CD4-positive, alpha-beta memory T cell (primary cell): Measurements from ENCODE around the gene KCNQ2. TPM values are rescaled to one million over a fixed set of nuclear protein-coding genes. Genes with fewer than 3 reads are reported as not detected.

Experiments used
- CTCF ChIA-PET: fragments of 350-600 bp; sonication (Branson Sonifier 250); formaldehyde crosslinking; loops from one replicate; lab custom pipeline; 2021; ENCODE audit warnings: inconsistent platforms; ENCODE audit not compliant: partially characterized antibody; lab: Charles Lee
- POLR2A ChIA-PET: fragments of 350-600 bp; sonication (Branson Sonifier 250); formaldehyde crosslinking; loops from one replicate; lab custom pipeline; 2021; ENCODE audit not compliant: partially characterized antibody; lab: Charles Lee
- DNase-seq, 5 donors: peaks; one replicate each; pipeline versions ENCODE4 v3.0.0 to v3.0.0-alpha.2; 2020 to 2022; ENCODE audit warnings: mixed read lengths in 1 of 5
- H3K27ac ChIP-seq: one replicate; pipeline ENCODE4 v1.7.0; 2013; ENCODE audit warnings: low read depth, low read length
- H3K27me3 ChIP-seq: 2 replicates; pipeline ENCODE4 v1.7.0; 2013; ENCODE audit warnings: mild to moderate bottlenecking, low read length, moderate library complexity; ENCODE audit not compliant: insufficient read depth
- H3K36me3 ChIP-seq: 2 replicates; pipeline ENCODE4 v1.7.0; 2013; ENCODE audit warnings: mild to moderate bottlenecking, low read length, moderate library complexity; ENCODE audit not compliant: insufficient read depth
- H3K4me1 ChIP-seq: 2 replicates; pipeline ENCODE4 v1.7.0; 2013; ENCODE audit warnings: mild to moderate bottlenecking, low read length, moderate library complexity; ENCODE audit not compliant: insufficient read depth
- H3K4me3 ChIP-seq, 2 donors: one replicate each; pipeline ENCODE4 v1.7.0; 2013; ENCODE audit warnings: low read length in 2 of 2, mild to moderate bottlenecking in 1 of 2
- H3K9me3 ChIP-seq, 2 donors: one replicate each; pipeline ENCODE4 v1.7.0; 2013; ENCODE audit warnings: low read length in 2 of 2, control low read depth in 1 of 2; ENCODE audit not compliant: control insufficient read depth in 1 of 2
- H3K27ac Mint-ChIP-seq, 7 donors: one replicate each; pipeline ENCODE4 v1.8.0; 2020 to 2021; ENCODE audit warnings: mixed read lengths in 7 of 7, mild to moderate bottlenecking in 6 of 7, inconsistent platforms in 3 of 7, moderate library complexity in 3 of 7
- H3K27me3 Mint-ChIP-seq, 2 donors: one replicate each; pipeline ENCODE4 v1.8.0; 2020 to 2021; ENCODE audit warnings: mixed read lengths in 2 of 2
- H3K36me3 Mint-ChIP-seq, 2 donors: one replicate each; pipeline ENCODE4 v1.8.0; 2020 to 2021; ENCODE audit warnings: mixed read lengths in 2 of 2, inconsistent platforms in 1 of 2, mild to moderate bottlenecking in 1 of 2
- H3K4me1 Mint-ChIP-seq, 4 donors: one replicate each; pipeline ENCODE4 v1.8.0; 2020 to 2021; ENCODE audit warnings: mixed read lengths in 4 of 4, mild to moderate bottlenecking in 1 of 4
- H3K4me3 Mint-ChIP-seq, 8 donors: one replicate each; pipeline ENCODE4 v1.8.0; 2020 to 2021; ENCODE audit warnings: mixed read lengths in 8 of 8, mild to moderate bottlenecking in 7 of 8, moderate library complexity in 6 of 8, inconsistent platforms in 3 of 8
- H3K9me3 Mint-ChIP-seq, 8 donors: one replicate each; pipeline ENCODE4 v1.8.0; 2020 to 2021; ENCODE audit warnings: mixed read lengths in 8 of 8, mild to moderate bottlenecking in 5 of 8, inconsistent platforms in 3 of 8, moderate library complexity in 1 of 8
- intact Hi-C: fragments of 100-400 bp; cut with micrococcal nuclease; formaldehyde crosslinking; loops from one replicate; pipeline ENCODE4 v1.15.1; 2023
- polyA plus RNA-seq, 2 donors: library from polyadenylated mRNA; unstranded; fragments of 300-500 nt; fragmentation: Illumina TruSeq; gene quantifications; one replicate each; pipeline ENCODE4 v1.2.3, GENCODE V29; 2021
- total RNA-seq, 2 experiments: library from RNA; stranded (reverse); gene quantifications; one replicate each; pipeline ENCODE4 v1.2.3, GENCODE V29; 2021

Gene KCNQ2
- total and polyA plus RNA-seq, 4 experiments from 2014 or later = not detected

DNA sequence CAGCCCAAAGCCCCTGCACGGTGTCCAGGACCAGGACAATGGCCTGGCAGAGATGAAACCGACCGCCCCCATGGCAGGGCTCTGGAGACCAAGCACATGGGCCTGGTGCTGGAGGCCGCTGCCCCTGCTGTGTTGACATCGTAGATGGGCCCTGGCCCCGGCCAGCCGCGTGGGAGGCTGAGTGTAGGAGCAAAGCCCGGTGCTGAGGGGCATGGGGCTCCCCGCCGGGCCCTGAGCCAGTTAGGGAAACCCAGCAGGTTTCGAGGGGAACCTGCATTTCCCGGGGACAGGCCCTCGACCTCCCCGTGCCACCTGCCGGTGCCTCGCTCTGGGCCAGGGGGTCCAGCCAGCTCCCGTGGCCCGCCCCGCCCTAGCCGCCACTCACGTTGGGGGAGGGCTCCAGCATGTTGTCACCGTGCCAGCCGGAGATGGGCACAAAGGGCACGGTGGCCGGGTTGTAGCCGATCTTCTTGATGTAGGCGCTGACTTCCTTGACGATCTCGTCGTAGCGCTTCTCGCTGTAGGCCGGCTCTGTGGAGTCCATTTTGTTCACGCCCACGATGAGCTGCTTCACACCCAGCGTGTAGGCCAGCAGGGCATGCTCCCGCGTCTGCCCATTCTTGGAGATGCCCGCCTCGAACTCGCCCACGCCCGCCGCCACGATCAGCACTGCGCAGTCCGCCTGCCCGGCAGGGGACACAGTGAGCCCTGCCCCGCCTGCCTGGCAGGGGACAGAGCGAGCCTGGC lies 22.1 kb upstream of the KCNQ2 start:
- Histone ChIP-seq H3K36me3 (no peaks in the 10 kb centered on the region), H3K4me3 (no peak overlapping the region), H3K27ac (no peak overlapping the region), H3K27me3 (peaks cover 12% of the 10 kb centered on the region), H3K4me1 (peaks cover 17% of the 10 kb centered on the region), H3K9me3 (no peaks in the 10 kb centered on the region)
- Mint-ChIP-seq H3K4me1 (peaks cover 1 to 8% (median 3%) of the 10 kb centered on the region in 4 donors), H3K9me3 (peaks cover 0 to 5% (median 0%) of the 10 kb centered on the region in 8 donors), H3K27ac (no peak overlapping the region), H3K36me3 (no peaks in the 10 kb centered on the region), H3K27me3 (peaks cover 9 to 11% of the 10 kb centered on the region in 2 donors), H3K4me3 (no peak overlapping the region)
- CTCF ChIA-PET = no interaction called here
- POLR2A ChIA-PET = no interaction called here
- DNase-seq = no peak
- intact Hi-C loops = loop anchor here (5.0 kb wide), 1 partner anchor 697 kb away; the partner anchor contains the start of gene MRGBP

DNA sequence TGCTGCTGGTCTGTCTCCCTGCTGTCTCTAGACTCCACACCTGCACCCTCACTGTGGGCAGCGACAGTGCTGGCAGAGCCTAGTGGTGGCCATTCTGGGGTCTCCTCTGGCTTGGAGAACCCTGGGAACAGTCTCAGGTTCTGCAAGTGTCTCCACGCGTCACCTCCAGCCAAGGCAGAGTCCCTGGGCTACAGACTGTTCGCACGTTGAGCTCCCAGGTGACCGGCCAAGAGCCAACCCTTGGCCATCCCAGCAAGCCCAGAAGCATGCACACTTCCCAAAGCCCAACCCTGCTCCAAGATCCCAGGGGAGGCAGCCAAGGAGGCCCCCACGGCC lies 21.6 kb upstream of the KCNQ2 start:
- POLR2A ChIA-PET = no interaction called here
- H3K27ac ChIP-seq = no peak overlapping the region
- H3K4me3 Mint-ChIP-seq = no peak overlapping the region
- H3K4me3 ChIP-seq = no peak overlapping the region
- H3K36me3 ChIP-seq = no peaks in the 10 kb centered on the region
- peaks cover 1 to 8% (median 3%) of the 10 kb centered on the region in 4 donors for H3K4me1 Mint-ChIP-seq
- H3K36me3 Mint-ChIP-seq = no peaks in the 10 kb centered on the region
- H3K9me3 Mint-ChIP-seq = peaks cover 0 to 5% (median 0%) of the 10 kb centered on the region in 8 donors
- H3K27ac Mint-ChIP-seq = no peak overlapping the region
- intact Hi-C loops = no loop called here
- peaks cover 12% of the 10 kb centered on the region for H3K27me3 ChIP-seq
- H3K4me1 ChIP-seq = peaks cover 14% of the 10 kb centered on the region
- H3K9me3 ChIP-seq = no peaks in the 10 kb centered on the region
- no peak for DNase-seq
- H3K27me3 Mint-ChIP-seq = peaks cover 11 to 12% of the 10 kb centered on the region in 2 donors
- CTCF ChIA-PET = interaction anchor here (0.9 kb wide), 1 partner anchor 371 kb away, joined by 3 read pairs; no protein-coding TSS in a partner anchor

DNA sequence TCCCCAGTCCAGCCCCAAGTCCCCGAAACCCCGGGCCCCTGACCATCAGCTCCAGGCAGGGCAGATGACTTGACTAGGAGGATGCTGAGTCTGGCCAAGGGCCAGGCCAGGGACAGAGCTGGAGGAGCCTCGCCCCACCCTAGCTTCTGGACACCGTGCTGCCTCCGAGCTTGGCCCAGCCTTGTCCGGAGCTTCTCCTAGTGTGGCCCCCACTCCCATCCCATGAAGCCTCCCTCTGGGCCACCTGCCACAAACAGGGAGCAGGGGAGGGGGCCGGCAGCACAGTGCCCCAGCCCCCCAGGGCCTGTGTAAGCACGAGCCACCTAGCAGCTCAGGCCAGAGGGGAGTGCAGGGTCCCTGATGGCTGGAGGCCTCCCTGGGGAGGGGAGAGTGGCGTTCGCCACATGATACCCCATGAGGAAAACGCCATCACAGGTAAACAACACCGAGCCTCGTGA lies 21.1 kb upstream of the KCNQ2 start:
- Mint-ChIP-seq H3K4me3 (no peak overlapping the region), H3K27ac (no peak overlapping the region), H3K9me3 (peaks cover 0 to 5% (median 0%) of the 10 kb centered on the region in 8 donors), H3K27me3 (peaks cover 11 to 12% of the 10 kb centered on the region in 2 donors), H3K4me1 (peaks cover 1 to 8% (median 3%) of the 10 kb centered on the region in 4 donors), H3K36me3 (no peaks in the 10 kb centered on the region)
- no peak overlapping the region for H3K4me3 ChIP-seq
- no peaks in the 10 kb centered on the region for H3K9me3 ChIP-seq
- no peaks in the 10 kb centered on the region for H3K36me3 ChIP-seq
- ChIA-PET CTCF (interaction anchor here (0.9 kb wide), 1 partner anchor 371 kb away, joined by 3 read pairs; no protein-coding TSS in a partner anchor), POLR2A (no interaction called here)
- peaks cover 14% of the 10 kb centered on the region for H3K4me1 ChIP-seq
- no peak for DNase-seq
- peaks cover 12% of the 10 kb centered on the region for H3K27me3 ChIP-seq
- intact Hi-C loops = no loop called here
- H3K27ac ChIP-seq = no peak overlapping the region

DNA sequence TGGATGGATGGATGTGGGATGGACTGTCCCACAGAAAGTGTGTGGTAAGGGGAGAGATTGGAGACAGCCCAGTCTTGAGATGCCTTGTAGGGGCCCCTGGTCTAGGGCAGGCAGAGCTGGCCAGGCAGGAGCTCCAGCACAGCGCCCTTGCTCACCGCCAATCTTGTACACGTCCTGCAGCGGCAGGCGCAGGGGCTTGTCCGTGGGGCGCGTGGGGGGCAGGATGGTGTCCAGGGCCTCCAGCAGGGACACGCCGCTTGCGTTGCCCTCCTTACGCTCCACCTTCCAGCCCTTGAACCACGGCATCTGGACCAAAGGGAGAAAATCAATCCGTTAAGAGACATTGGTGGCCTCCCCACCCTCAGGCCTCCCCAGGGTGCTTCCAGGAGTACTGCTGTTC lies 20.5 kb upstream of the KCNQ2 start:
- peaks cover 11 to 12% of the 10 kb centered on the region in 2 donors for H3K27me3 Mint-ChIP-seq
- peaks cover 0 to 5% (median 0%) of the 10 kb centered on the region in 8 donors for H3K9me3 Mint-ChIP-seq
- no peak overlapping the region for H3K4me3 Mint-ChIP-seq
- H3K4me1 Mint-ChIP-seq = peaks cover 1 to 8% (median 3%) of the 10 kb centered on the region in 4 donors
- no peaks in the 10 kb centered on the region for H3K36me3 Mint-ChIP-seq
- no peak overlapping the region for H3K27ac Mint-ChIP-seq
- intact Hi-C loops = no loop called here
- ChIA-PET CTCF (no interaction called here), POLR2A (no interaction called here)
- Histone ChIP-seq H3K4me3 (no peak overlapping the region), H3K4me1 (peaks cover 10% of the 10 kb centered on the region), H3K27me3 (peaks cover 12% of the 10 kb centered on the region), H3K9me3 (no peaks in the 10 kb centered on the region), H3K36me3 (no peaks in the 10 kb centered on the region), H3K27ac (no peak overlapping the region)
- no peak for DNase-seq

DNA sequence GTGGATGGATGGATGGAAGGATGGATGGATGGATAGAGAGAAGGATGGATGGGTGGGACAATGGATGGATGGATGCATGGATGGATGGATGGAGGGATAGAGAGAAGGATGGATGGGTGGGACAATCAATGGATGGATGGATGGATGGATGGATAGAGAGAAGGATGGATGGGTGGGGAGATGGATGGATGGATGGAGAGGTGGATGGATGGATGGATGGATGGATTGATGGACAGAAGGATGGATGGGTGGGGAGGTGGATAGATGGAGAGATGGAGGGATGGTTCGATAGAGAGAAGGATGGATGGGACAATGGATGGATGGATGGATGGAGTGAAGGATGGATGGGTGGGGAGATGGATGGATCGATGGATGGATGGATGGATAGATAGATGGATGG lies 20.1 kb upstream of the KCNQ2 start:
- Histone ChIP-seq H3K4me3 (no peak overlapping the region), H3K27ac (no peak overlapping the region), H3K27me3 (peaks cover 10% of the 10 kb centered on the region), H3K4me1 (peaks cover 10% of the 10 kb centered on the region), H3K36me3 (no peaks in the 10 kb centered on the region), H3K9me3 (no peaks in the 10 kb centered on the region)
- POLR2A ChIA-PET = no interaction called here
- Mint-ChIP-seq H3K27me3 (peaks cover 11% of the 10 kb centered on the region in 2 donors), H3K27ac (no peak overlapping the region), H3K4me3 (no peak overlapping the region), H3K36me3 (no peaks in the 10 kb centered on the region), H3K4me1 (peaks cover 1 to 8% (median 3%) of the 10 kb centered on the region in 4 donors), H3K9me3 (peaks cover 0 to 5% (median 0%) of the 10 kb centered on the region in 8 donors)
- no peak for DNase-seq
- CTCF ChIA-PET = no interaction called here
- intact Hi-C loops = no loop called here

DNA sequence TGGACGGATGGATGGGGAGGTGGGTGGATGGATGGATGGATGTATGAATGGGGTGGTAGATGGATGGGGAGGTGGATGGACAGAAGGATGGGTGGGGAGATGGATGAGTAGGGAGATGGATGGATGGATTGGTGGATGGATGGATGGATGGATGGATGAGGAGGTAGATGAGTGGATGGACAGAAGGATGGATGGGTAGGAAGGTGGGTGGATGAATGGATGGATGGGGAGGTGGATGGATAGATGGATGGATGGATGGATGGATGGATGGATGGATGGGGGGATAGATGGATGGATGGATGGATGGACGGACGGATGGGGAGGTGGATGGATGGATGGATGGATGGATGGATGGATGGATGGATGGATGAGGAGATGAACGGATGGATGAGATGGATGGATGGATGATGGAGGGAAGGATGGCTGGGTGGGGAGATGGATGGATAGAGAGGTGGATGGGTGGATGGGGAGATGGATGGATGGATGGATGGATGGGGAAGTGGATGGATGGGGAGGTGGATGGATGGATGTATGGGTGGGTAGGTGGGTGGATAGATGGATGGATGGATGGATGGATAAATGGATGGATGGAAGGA lies 19.3 kb upstream of the KCNQ2 start:
- no peaks in the 10 kb centered on the region for H3K9me3 ChIP-seq
- Mint-ChIP-seq H3K27ac (no peak overlapping the region), H3K36me3 (no peaks in the 10 kb centered on the region), H3K27me3 (peaks cover 9 to 11% of the 10 kb centered on the region in 2 donors), H3K4me3 (no peak overlapping the region), H3K9me3 (peaks cover 0 to 5% (median 0%) of the 10 kb centered on the region in 8 donors), H3K4me1 (peaks cover 1 to 5% (median 3%) of the 10 kb centered on the region in 4 donors)
- H3K27me3 ChIP-seq = peaks cover 6% of the 10 kb centered on the region
- ChIA-PET CTCF (no interaction called here), POLR2A (no interaction called here)
- H3K4me1 ChIP-seq = peaks cover 9% of the 10 kb centered on the region
- intact Hi-C loops = no loop called here
- H3K36me3 ChIP-seq = no peaks in the 10 kb centered on the region
- H3K4me3 ChIP-seq = no peak overlapping the region
- DNase-seq = no peak
- no peak overlapping the region for H3K27ac ChIP-seq

DNA sequence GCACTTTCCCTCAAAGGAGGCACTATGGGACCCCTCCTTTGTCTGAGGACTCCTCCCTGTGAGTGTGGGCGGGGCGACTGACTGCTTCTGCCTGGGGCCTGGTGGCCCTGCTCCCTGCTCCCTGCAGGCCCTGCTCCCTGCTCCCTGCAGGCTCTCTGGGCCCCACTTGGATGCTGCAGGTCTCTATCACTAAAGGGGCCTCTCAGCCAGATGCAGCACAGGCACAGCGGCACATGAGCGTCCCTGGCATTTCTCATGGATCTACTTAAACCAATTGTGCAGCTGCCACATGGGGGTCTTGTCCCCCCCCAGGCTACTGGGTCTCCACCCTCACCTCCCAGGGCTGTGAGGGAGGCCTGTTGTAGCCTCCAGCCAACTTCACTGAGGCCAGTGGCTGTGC lies 18.6 kb upstream of the KCNQ2 start:
- intact Hi-C loops = no loop called here
- H3K27ac ChIP-seq = no peak overlapping the region
- ChIA-PET CTCF (no interaction called here), POLR2A (no interaction called here)
- peaks cover 3% of the 10 kb centered on the region for H3K4me1 ChIP-seq
- H3K36me3 ChIP-seq = no peaks in the 10 kb centered on the region
- no peaks in the 10 kb centered on the region for H3K9me3 ChIP-seq
- no peak for DNase-seq
- Mint-ChIP-seq H3K27me3 (peaks cover 11% of the 10 kb centered on the region in 2 donors), H3K36me3 (no peaks in the 10 kb centered on the region), H3K9me3 (peaks cover 0 to 5% (median 0%) of the 10 kb centered on the region in 8 donors), H3K4me1 (peaks cover 0 to 3% (median under 1%) of the 10 kb centered on the region in 4 donors), H3K4me3 (no peak overlapping the region), H3K27ac (no peak overlapping the region)
- peaks cover 5% of the 10 kb centered on the region for H3K27me3 ChIP-seq
- no peak overlapping the region for H3K4me3 ChIP-seq
